Stimulated activated CD4-positive, alpha-beta T cell treated with anti-CD3 and anti-CD28 coated beads, TNF-alpha, amount 100 ng/mL, for 1 hour (primary cell): Measurements from ENCODE around the gene CFAP77.

ENCODE experiments used
- DNase-seq, 3 donors: peaks; one replicate each; pipeline ENCODE4 v3.0.0-alpha.2; 2020; ENCODE audit warnings: low read depth in 3 of 3, low spot score in 1 of 3

The CFAP77 gene

GRCh38 chr9:132575811-132576210, 165.8 kb downstream of the CFAP77 start:
- DNase-seq, result no peak

- no peak for DNase-seq
Observed at GRCh38 chr9:132577119-132577518, 167.1 kb downstream of the CFAP77 start.

DNA sequence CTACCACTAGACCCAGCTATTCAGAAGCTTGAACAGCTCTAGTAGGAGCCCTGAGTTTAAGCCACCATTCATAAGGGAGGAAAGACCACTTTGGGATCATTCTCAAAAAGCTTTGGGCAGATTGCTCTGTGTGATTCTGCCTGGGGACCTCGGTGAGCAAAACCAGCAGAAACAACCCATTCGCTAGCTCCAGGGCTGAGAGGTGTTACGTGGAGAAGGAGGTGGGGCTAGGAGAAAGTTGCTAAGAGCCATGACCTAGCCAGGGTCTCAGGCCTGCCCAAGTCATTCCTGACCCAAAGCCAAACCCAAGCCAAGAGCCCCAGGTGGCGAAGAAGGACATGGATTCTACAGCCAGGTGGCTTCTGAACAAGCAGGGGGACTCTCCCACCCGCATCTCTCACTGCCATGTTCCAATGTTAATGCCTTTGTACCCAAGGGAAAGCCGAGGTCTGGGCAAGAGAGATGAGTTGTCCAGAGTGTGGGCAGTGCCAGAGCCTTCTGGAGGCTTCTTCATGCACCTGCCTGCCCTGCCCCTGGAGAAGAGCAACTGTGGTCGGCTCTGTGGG, 168.4 kb downstream of the CFAP77 start:
- no peak for DNase-seq

- no peak for DNase-seq
Observed at GRCh38 chr9:132579427-132579798, 169.4 kb downstream of the CFAP77 start.

- DNase-seq, result no peak
Observed at GRCh38 chr9:132582276-132582785, 172.3 kb downstream of the CFAP77 start, which contains the start of gene BARHL1. Gene BARHL1 (plus strand): TSS chr9:132582606. CDS start chr9:132582798, 192 bp downstream.

- DNase-seq, result no peak
Observed at GRCh38 chr9:132582786-132583583, 173.0 kb downstream of the CFAP77 start.

- DNase-seq, result no peak
Observed at GRCh38 chr9:132583584-132584304, 173.7 kb downstream of the CFAP77 start.

DNA sequence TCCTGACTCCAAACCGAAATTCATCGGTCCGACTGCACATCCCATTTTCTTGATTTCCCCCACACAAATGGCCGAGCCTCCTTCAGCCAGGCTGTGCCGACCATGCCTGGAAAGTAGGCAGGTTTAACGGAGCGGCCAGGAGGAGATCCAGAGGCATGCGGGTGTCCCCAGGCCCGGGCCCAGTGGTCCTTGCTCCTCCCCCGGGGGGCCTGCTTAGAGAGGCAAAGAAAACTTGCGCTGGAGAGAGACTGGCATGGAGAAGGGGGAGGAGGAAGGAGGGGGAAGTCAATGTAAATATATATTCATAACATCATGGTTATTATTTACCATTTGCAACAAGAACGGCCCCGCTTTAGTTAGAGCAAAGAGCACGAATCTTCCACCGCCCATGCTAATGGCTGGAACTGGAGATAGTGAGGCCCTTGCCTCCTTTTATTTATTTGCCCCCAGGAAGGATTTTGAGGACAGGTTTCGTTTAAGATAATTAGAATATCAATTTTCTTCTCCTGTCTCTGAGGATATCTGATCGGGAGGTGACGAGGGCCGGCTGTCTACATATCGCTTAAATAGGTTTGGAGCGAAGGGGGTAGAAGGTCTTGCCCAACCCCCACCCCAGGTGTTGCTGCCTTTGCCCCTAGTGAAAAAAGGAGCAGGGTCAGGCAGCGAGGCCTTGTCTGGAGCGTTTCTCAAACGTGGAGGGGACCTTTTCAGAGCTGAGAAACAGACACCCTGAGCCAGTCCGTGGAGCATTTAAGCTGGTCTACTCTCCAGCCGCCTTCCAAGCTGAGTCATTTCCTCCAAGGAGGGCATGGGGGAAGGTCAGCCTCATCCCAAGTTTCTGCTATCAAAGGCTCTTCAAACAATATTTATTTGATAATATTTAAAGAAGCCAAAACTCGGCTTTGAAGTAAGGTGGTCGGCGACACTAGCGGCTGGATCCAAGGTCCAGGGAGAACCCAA, 174.9 kb downstream of the CFAP77 start:
- no peak for DNase-seq

DNA sequence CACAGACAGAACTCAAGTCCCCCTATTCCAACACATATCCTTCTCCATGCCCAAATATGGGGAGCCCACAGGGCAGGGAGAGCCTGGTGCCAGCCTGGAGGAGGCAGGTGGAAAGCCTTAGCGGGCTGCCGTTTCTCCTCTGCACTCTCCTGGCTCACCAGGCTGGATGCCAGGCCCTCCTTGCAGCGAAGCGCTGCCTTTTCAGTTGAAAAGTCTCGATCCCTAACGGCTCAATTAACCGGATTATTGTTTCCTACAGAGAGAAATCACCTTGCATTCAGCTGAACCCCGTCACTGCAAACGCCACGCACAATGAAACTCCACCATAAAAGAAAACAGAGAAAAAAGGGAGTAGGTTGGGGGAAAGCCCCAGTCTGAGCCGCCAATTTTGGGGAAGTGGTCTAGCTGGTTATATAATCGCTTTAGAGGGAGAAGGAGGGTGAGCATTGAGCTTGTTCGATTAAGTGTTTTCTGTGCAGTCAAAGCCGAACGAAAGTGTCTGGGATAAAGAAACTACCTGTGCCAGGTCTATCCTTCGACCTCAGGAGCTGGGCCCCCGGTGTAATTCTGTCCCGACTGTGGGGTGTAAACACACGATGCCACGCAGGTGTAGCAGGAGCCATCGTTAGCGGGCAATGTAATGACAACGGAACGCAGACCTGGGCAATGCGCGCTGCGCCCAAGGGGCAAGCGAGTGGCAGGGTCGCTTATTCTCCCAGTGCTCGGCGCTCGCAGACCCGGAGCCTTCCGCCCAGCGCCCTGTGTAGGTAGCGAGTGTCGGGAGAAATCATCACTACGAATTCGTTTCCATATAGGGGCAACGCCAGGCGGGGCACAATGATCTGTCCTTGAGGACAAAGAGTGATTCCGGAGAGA, 176.2 kb downstream of the CFAP77 start:
- DNase-seq, result no peak

GRCh38 chr9:132586830-132587591, 177.0 kb downstream of the CFAP77 start:
- no peak for DNase-seq

DNA sequence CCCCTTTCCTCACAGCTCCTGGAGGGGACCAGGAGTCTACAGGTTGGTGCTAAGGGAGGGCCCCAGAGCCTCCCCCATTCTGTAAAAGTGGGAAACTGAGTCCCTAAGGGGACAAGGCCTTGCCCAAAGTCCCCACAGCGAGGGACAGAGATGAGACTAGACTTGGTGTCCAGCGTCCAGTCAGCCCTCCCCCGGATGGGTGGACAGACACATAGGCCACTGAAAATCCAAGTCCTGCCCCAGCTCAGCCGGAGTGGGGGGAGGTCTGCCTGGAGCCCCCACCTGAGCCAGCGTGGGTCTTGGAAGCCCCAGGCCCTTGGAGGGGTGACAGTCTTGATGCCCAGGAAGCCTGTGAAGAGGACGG, 177.6 kb downstream of the CFAP77 start:
- no peak for DNase-seq

- DNase-seq, result no peak
Observed at GRCh38 chr9:132588098-132588497, 178.1 kb downstream of the CFAP77 start.

DNA sequence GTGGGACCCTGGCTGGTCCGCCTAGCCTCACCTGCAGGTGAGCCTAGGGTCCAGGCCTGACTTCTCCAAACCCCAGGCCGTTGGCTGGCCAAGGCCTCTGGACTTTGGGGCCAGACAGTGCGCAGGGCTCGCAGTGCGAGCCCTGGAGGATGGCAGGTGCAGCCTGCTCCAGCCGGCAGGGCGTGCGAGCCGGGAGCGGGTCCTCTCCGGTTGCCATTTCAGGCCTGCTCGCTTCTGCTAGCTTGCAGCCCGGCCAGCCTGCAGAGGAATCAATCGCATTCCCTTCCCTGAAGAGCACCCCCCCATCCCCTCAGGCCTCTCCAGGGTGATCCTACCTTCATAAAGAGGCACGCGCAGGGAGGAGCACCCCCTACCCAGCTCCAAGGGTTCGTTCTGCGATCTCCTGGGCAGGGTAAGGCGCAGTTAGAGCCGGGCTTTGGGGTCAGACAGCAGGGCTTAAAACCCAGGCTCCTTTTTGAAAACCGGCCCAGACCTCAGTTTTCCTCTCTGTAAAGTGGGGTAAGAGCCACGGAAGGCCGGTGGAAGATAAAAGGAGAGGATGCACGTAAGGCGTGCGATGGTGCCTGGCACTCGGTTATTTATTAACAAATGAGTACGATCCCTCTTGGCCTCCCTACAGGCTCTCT, 178.6 kb downstream of the CFAP77 start:
- DNase-seq, result no peak

- DNase-seq, result no peak
Observed at GRCh38 chr9:132589148-132590036, 179.4 kb downstream of the CFAP77 start.

GRCh38 chr9:132590037-132590317, 180.0 kb downstream of the CFAP77 start:
- DNase-seq, result no peak

DNA sequence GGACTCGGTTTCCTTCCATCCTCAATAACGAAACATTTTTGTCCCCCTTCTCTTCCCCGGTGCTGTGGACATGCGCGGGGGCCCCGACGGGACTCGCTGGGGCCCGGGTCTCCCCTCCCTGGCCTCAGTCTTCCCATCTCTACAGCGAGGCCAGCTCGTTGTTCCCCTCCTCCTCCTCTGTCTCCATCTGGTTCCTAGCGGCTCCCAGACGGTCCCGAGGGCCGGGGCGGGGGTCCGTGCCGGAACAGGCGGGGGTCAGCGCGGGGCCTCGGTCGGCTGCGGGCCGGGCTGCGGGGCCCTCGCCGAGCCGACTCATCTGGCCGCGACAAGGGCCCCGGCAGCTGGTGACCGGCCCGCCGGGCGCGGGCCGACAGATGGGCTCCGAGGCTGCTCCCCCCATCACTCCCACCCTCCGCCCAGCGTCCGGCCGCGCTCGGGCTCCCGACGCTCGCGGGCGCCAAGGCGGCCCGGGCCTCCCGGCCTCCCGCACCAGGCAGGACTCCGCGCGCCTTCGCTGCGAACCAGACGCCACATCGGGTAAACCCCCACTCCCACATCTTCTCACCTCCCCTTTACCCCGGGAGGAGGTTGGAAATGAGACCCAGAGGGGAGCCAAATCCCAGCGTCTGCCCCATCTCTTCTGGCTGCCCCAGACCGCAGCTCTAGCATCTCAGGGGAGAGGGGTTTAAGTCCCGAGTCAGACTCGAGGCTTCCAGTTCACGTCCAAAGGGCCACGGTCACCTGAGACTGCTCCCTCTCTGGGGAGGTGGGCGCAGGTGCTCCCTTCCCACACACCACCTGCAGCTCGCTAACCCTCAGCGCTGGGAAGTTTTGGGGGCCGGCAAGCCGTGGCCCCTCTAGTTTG, 180.5 kb downstream of the CFAP77 start:
- no peak for DNase-seq

- no peak for DNase-seq
Observed at GRCh38 chr9:132591244-132591643, 181.2 kb downstream of the CFAP77 start.
